ENCODE data around the gene AKIRIN1.

DNA sequence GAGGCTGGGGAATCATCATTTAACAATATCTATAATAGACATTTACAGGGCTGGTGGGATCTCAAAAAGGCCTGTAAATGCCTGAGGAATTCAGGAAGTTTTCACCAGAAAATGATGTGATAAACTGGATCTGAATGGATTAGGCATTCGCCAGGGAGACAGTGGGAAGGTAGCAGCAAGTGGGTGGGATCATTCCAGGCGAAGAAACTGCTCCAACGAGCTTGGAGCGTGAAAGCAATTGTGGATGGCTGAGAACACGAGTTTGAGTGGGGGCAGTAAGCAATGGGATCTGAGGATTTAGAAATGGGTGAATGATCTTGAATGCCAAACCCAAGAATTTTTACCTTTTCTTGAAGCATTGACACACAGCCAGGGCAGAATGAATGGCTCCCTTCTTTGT lies 26.2 kb downstream of the AKIRIN1 start:
- TF ChIP-seq POLR2A (IDR thresholded peaks at IDR 0.05; ENCODE audit: low read length) (no peak), GATA1 (IDR thresholded peaks at IDR 0.05; ENCODE audit: low read depth, low read length) (no peak)

Measured in erythroblast (primary cell).